ENCODE results near the gene RNF215. TPM values are rescaled to one million over a fixed set of nuclear protein-coding genes. Genes with fewer than 3 reads are reported as not detected.
"Not testable (repeated sequence)": the region's sequence is repeated elsewhere in the genome, so short reads cannot be mapped to it uniquely, and the experiment has no call there.

The RNF215 gene
- total RNA-seq, 1 donor from 2014 or later: 10.4 TPM

- H3K36me3 Mint-ChIP-seq (ENCODE audit: low read depth): peaks cover 69% of the 10 kb centered on the region
- intact Hi-C loops (cut with micrococcal nuclease): loop anchor here (1.0 kb wide), 1 partner anchor 12 kb away; no protein-coding TSS in a partner anchor
- peaks cover 36% of the 10 kb centered on the region for H3K4me1 Mint-ChIP-seq
- H3K27ac Mint-ChIP-seq: peak overlapping the region; percentile 77
- no peaks in the 10 kb centered on the region for H3K27me3 Mint-ChIP-seq
- no peaks in the 10 kb centered on the region for H3K9me3 Mint-ChIP-seq
- H3K4me3 Mint-ChIP-seq: peak overlapping the region; percentile 29
- DNase-seq: no peak
Measured at GRCh38 chr22:30413745-30414524, 26.7 kb upstream of the RNF215 start.

- no peaks in the 10 kb centered on the region for H3K27me3 Mint-ChIP-seq
- H3K4me1 Mint-ChIP-seq: peaks cover 42% of the 10 kb centered on the region
- H3K36me3 Mint-ChIP-seq (ENCODE audit: low read depth): peaks cover 62% of the 10 kb centered on the region
- H3K27ac Mint-ChIP-seq: peak overlapping the region; percentile 77
- DNase-seq: no peak
- H3K4me3 Mint-ChIP-seq: no peak overlapping the region
- H3K9me3 Mint-ChIP-seq: no peaks in the 10 kb centered on the region
- intact Hi-C loops (cut with micrococcal nuclease): no loop called here
Measured at GRCh38 chr22:30413001-30413400, 25.8 kb upstream of the RNF215 start.

GRCh38 chr22:30411780-30412179 is 24.6 kb upstream of the RNF215 start:
- Mint-ChIP-seq H3K27me3 (no peaks in the 10 kb centered on the region), H3K4me1 (peaks cover 42% of the 10 kb centered on the region), H3K4me3 (no peak overlapping the region), H3K36me3 (ENCODE audit: low read depth) (peaks cover 56% of the 10 kb centered on the region), H3K27ac (peak overlapping the region; percentile 61), H3K9me3 (no peaks in the 10 kb centered on the region)
- intact Hi-C loops (cut with micrococcal nuclease): no loop called here
- no peak for DNase-seq

- H3K27ac Mint-ChIP-seq: peak overlapping the region; percentile 45
- intact Hi-C loops (cut with micrococcal nuclease): no loop called here
- no peak overlapping the region for H3K4me3 Mint-ChIP-seq
- H3K4me1 Mint-ChIP-seq: peaks cover 24% of the 10 kb centered on the region
- no peaks in the 10 kb centered on the region for H3K9me3 Mint-ChIP-seq
- DNase-seq: no peak
- H3K27me3 Mint-ChIP-seq: no peaks in the 10 kb centered on the region
- H3K36me3 Mint-ChIP-seq (ENCODE audit: low read depth): peaks cover 43% of the 10 kb centered on the region
Measured at GRCh38 chr22:30408388-30409102, 21.3 kb upstream of the RNF215 start.

GRCh38 chr22:30406400-30406799 is 19.2 kb upstream of the RNF215 start:
- Mint-ChIP-seq H3K4me3 (no peak overlapping the region), H3K27me3 (no peaks in the 10 kb centered on the region), H3K9me3 (no peaks in the 10 kb centered on the region), H3K36me3 (ENCODE audit: low read depth) (peaks cover 33% of the 10 kb centered on the region), H3K27ac (no peak overlapping the region), H3K4me1 (peaks cover 19% of the 10 kb centered on the region)
- intact Hi-C loops (cut with micrococcal nuclease): no loop called here
- DNase-seq: no peak

- Mint-ChIP-seq H3K36me3 (ENCODE audit: low read depth) (peaks cover 33% of the 10 kb centered on the region), H3K4me1 (peaks cover 19% of the 10 kb centered on the region), H3K9me3 (no peaks in the 10 kb centered on the region), H3K27ac (no peak overlapping the region), H3K4me3 (no peak overlapping the region), H3K27me3 (no peaks in the 10 kb centered on the region)
- DNase-seq: no peak
- intact Hi-C loops (cut with micrococcal nuclease): no loop called here
Measured at GRCh38 chr22:30405731-30406130, 18.5 kb upstream of the RNF215 start.

- intact Hi-C loops (cut with micrococcal nuclease): no loop called here
- Mint-ChIP-seq H3K36me3 (ENCODE audit: low read depth) (peaks cover 33% of the 10 kb centered on the region), H3K9me3 (no peaks in the 10 kb centered on the region), H3K27me3 (no peaks in the 10 kb centered on the region), H3K4me1 (peaks cover 20% of the 10 kb centered on the region), H3K27ac (peak overlapping the region; percentile 51), H3K4me3 (no peak overlapping the region)
- DNase-seq: no peak
Measured at GRCh38 chr22:30404307-30404706, 17.1 kb upstream of the RNF215 start.

- peaks cover 34% of the 10 kb centered on the region for H3K36me3 Mint-ChIP-seq (ENCODE audit: low read depth)
- H3K27ac Mint-ChIP-seq; H3K4me3 Mint-ChIP-seq; H3K9me3 Mint-ChIP-seq; intact Hi-C loops (cut with micrococcal nuclease); DNase-seq; H3K27me3 Mint-ChIP-seq: not testable (repeated sequence)
- H3K4me1 Mint-ChIP-seq: peaks cover 26% of the 10 kb centered on the region
Measured at GRCh38 chr22:30402766-30403104, 15.5 kb upstream of the RNF215 start.

- intact Hi-C loops (cut with micrococcal nuclease): no loop called here
- Mint-ChIP-seq H3K27ac (peak overlapping the region; percentile 66), H3K4me3 (no peak overlapping the region), H3K27me3 (no peaks in the 10 kb centered on the region), H3K4me1 (peaks cover 29% of the 10 kb centered on the region), H3K36me3 (ENCODE audit: low read depth) (peaks cover 32% of the 10 kb centered on the region), H3K9me3 (no peaks in the 10 kb centered on the region)
- DNase-seq: no peak
Measured at GRCh38 chr22:30402028-30402765, 15.0 kb upstream of the RNF215 start.

- H3K27ac Mint-ChIP-seq; H3K27me3 Mint-ChIP-seq; DNase-seq; H3K9me3 Mint-ChIP-seq; intact Hi-C loops (cut with micrococcal nuclease); H3K4me3 Mint-ChIP-seq: not testable (repeated sequence)
- Mint-ChIP-seq H3K4me1 (peaks cover 36% of the 10 kb centered on the region), H3K36me3 (ENCODE audit: low read depth) (peaks cover 22% of the 10 kb centered on the region)
Measured at GRCh38 chr22:30401024-30401423, 13.8 kb upstream of the RNF215 start.

- intact Hi-C loops (cut with micrococcal nuclease): no loop called here
- no peaks in the 10 kb centered on the region for H3K9me3 Mint-ChIP-seq
- no peaks in the 10 kb centered on the region for H3K27me3 Mint-ChIP-seq
- no peak overlapping the region for H3K4me3 Mint-ChIP-seq
- H3K4me1 Mint-ChIP-seq: peaks cover 40% of the 10 kb centered on the region
- DNase-seq: no peak
- no peak overlapping the region for H3K27ac Mint-ChIP-seq
- H3K36me3 Mint-ChIP-seq (ENCODE audit: low read depth): peaks cover 20% of the 10 kb centered on the region
Measured at GRCh38 chr22:30400159-30400558, 12.9 kb upstream of the RNF215 start.

- no peaks in the 10 kb centered on the region for H3K27me3 Mint-ChIP-seq
- no peaks in the 10 kb centered on the region for H3K9me3 Mint-ChIP-seq
- H3K4me1 Mint-ChIP-seq: peaks cover 40% of the 10 kb centered on the region
- H3K4me3 Mint-ChIP-seq: no peak overlapping the region
- DNase-seq: no peak
- H3K36me3 Mint-ChIP-seq (ENCODE audit: low read depth): peaks cover 20% of the 10 kb centered on the region
- intact Hi-C loops (cut with micrococcal nuclease): loop anchor here (10.0 kb wide), 1 partner anchor 295 kb away; no protein-coding TSS in a partner anchor
- H3K27ac Mint-ChIP-seq: no peak overlapping the region
Measured at GRCh38 chr22:30399718-30400117, 12.5 kb upstream of the RNF215 start.

- no peaks in the 10 kb centered on the region for H3K9me3 Mint-ChIP-seq
- peak overlapping the region; percentile 94 for H3K4me3 Mint-ChIP-seq
- peaks cover 18% of the 10 kb centered on the region for H3K36me3 Mint-ChIP-seq (ENCODE audit: low read depth)
- DNase-seq: no peak
- intact Hi-C loops (cut with micrococcal nuclease): loop anchor here (10.0 kb wide), 1 partner anchor 294 kb away; no protein-coding TSS in a partner anchor
- H3K27me3 Mint-ChIP-seq: no peaks in the 10 kb centered on the region
- peaks cover 39% of the 10 kb centered on the region for H3K4me1 Mint-ChIP-seq
- peak overlapping the region; percentile 67 for H3K27ac Mint-ChIP-seq
Measured at GRCh38 chr22:30398685-30399680, 11.8 kb upstream of the RNF215 start.
